GM18508 (cell line): ENCODE measurements around the gene ACAD9.

Experiments used
- ATAC-seq: cut with Tn5 transposase; IDR thresholded peaks from one replicate; pipeline ENCODE4 v1.9.1; 2021; ENCODE audit warnings: moderate number of reproducible peaks; ENCODE audit not compliant: insufficient read depth, unreplicated experiment

ACAD9 gene

GRCh38 chr3:128932516-128933212 is 53.2 kb downstream of the ACAD9 start:
- ATAC-seq = no peak

GRCh38 chr3:128933213-128933921 is 53.9 kb downstream of the ACAD9 start:
- ATAC-seq = no peak

GRCh38 chr3:128933922-128934253 is 54.5 kb downstream of the ACAD9 start:
- ATAC-seq = no peak

- ATAC-seq = no peak
These were observed 56.5 kb downstream of the ACAD9 start for GRCh38 chr3:128935922-128936321.

- no peak for ATAC-seq
These were observed 56.9 kb downstream of the ACAD9 start for GRCh38 chr3:128936341-128936740.

GRCh38 chr3:128940252-128940651 is 60.8 kb downstream of the ACAD9 start:
- ATAC-seq = no peak

GRCh38 chr3:128942161-128942952 is 62.9 kb downstream of the ACAD9 start:
- no peak for ATAC-seq

- no peak for ATAC-seq
These were observed 65.8 kb downstream of the ACAD9 start for GRCh38 chr3:128945041-128945877.

GRCh38 chr3:128945878-128946175 is 66.4 kb downstream of the ACAD9 start:
- ATAC-seq = no peak

GRCh38 chr3:128946411-128946810 is 67.0 kb downstream of the ACAD9 start:
- ATAC-seq = no peak

GRCh38 chr3:128949158-128949557 is 69.7 kb downstream of the ACAD9 start:
- ATAC-seq = no peak

GRCh38 chr3:128950223-128950938 is 71.0 kb downstream of the ACAD9 start:
- ATAC-seq = no peak

- no peak for ATAC-seq
These were observed 77.0 kb downstream of the ACAD9 start for GRCh38 chr3:128956440-128956839.
